SH-SY5Y (cell line): ENCODE data around the gene PI4KA.

ENCODE experiments used
- GATA2 ChIP-seq: IDR thresholded peaks from 2 replicates; pipeline ENCODE4 v1.6.1; 2011; ENCODE audit warnings: mild to moderate bottlenecking, low read depth, low read length
- GATA3 ChIP-seq: IDR thresholded peaks from 2 replicates; pipeline ENCODE4 v1.6.1; 2011; ENCODE audit warnings: low read depth, mild to moderate bottlenecking, low read length, moderate library complexity

- no peak for TF ChIP-seq GATA2
- no peak for TF ChIP-seq GATA3
Measured at GRCh38 chr22:20904980-20905355, 46.4 kb upstream of the PI4KA start.
